Osteoblast (primary cell): ENCODE data around the gene MCM6. TPM values are rescaled to one million over a fixed set of nuclear protein-coding genes. Genes with fewer than 3 reads are reported as not detected.

Experiments used
- DNase-seq: peaks from one replicate; pipeline ENCODE4 v3.0.0; 2011; ENCODE audit warnings: low spot score, mixed read lengths; ENCODE audit not compliant: insufficient read length; ENCODE audit errors: missing footprints
- H2AFZ ChIP-seq: 2 replicates; pipeline ENCODE4 v1.6.0; 2011; ENCODE audit warnings: mild to moderate bottlenecking, low read length
- H3K27ac ChIP-seq: 2 replicates; pipeline ENCODE4 v1.5.1; 2011; ENCODE audit warnings: mild to moderate bottlenecking, low read depth, low read length, moderate library complexity
- H3K27me3 ChIP-seq: 2 replicates; pipeline ENCODE4 v1.6.0; 2012; ENCODE audit warnings: mild to moderate bottlenecking, control low read depth, inconsistent platforms, low read length, moderate library complexity; ENCODE audit not compliant: insufficient read depth
- H3K36me3 ChIP-seq: 2 replicates; pipeline ENCODE4 v1.5.1; 2011; ENCODE audit warnings: mild to moderate bottlenecking, low read length, control low read depth, moderate library complexity; ENCODE audit not compliant: insufficient read depth
- H3K4me1 ChIP-seq: 2 replicates; pipeline ENCODE4 v1.5.1; 2011; ENCODE audit warnings: mild to moderate bottlenecking, low read length, control low read depth, moderate library complexity; ENCODE audit not compliant: insufficient read depth
- H3K4me2 ChIP-seq: 2 replicates; pipeline ENCODE4 v1.6.0; 2011; ENCODE audit warnings: mild to moderate bottlenecking, low read length; ENCODE audit not compliant: insufficient read depth
- H3K4me3 ChIP-seq: fragments of 200-600 bp; sonication (generic); 3 replicates; pipeline ENCODE4 v1.5.1; 2012; ENCODE audit warnings: mild to moderate bottlenecking, low read length, inconsistent platforms; ENCODE audit not compliant: insufficient read depth
- H3K79me2 ChIP-seq: 2 replicates; pipeline ENCODE4 v1.6.0; 2012; ENCODE audit warnings: mild to moderate bottlenecking, low read length, control low read depth, inconsistent platforms; ENCODE audit not compliant: insufficient read depth
- H3K9me3 ChIP-seq: 2 replicates; pipeline ENCODE4 v1.5.1; 2011; ENCODE audit warnings: low read depth, low read length, control low read depth
- H4K20me1 ChIP-seq: 2 replicates; pipeline ENCODE4 v1.6.0; 2012; ENCODE audit warnings: mild to moderate bottlenecking, low read length, control low read depth; ENCODE audit not compliant: insufficient read depth
- CTCF ChIP-seq: IDR thresholded peaks from 2 replicates; pipeline ENCODE4 v1.5.1; 2011; ENCODE audit warnings: mild to moderate bottlenecking, low read depth, low read length, moderate library complexity; ENCODE audit errors: extremely low read depth
- total RNA-seq: library from RNA; depleted of rRNA; stranded (reverse); fragments of >200 nt; gene quantifications from 2 replicates; pipeline ENCODE4 v1.2.3, GENCODE V29; 2012

MCM6 gene
- total RNA-seq, 1 donor = 14.5 TPM

GRCh38 chr2:135802350-135802749, 73.9 kb downstream of the MCM6 start:
- no peak overlapping the region for H3K4me3 ChIP-seq
- no peak for DNase-seq
- H3K9me3 ChIP-seq = peaks cover 2% of the 10 kb centered on the region

GRCh38 chr2:135800513-135801460, 75.5 kb downstream of the MCM6 start:
- H3K4me3 ChIP-seq = no peak overlapping the region
- H3K4me2 ChIP-seq = no peak overlapping the region
- peaks cover 3% of the 10 kb centered on the region for H3K4me1 ChIP-seq
- no peaks in the 10 kb centered on the region for H4K20me1 ChIP-seq
- H3K36me3 ChIP-seq = no peaks in the 10 kb centered on the region
- TF ChIP-seq CTCF = no peak
- H3K79me2 ChIP-seq = no peaks in the 10 kb centered on the region
- H3K27ac ChIP-seq = no peak overlapping the region
- peaks cover 2% of the 10 kb centered on the region for H3K9me3 ChIP-seq
- H2AFZ ChIP-seq = no peak overlapping the region
- H3K27me3 ChIP-seq = no peaks in the 10 kb centered on the region
- no peak for DNase-seq

More at GRCh38 chr2:135802350-135802749, 73.9 kb downstream of the MCM6 start:
- H3K27me3 ChIP-seq = no peaks in the 10 kb centered on the region
- no peaks in the 10 kb centered on the region for H3K36me3 ChIP-seq
- H2AFZ ChIP-seq = no peak overlapping the region
- no peaks in the 10 kb centered on the region for H3K79me2 ChIP-seq
- H3K4me1 ChIP-seq = peaks cover 3% of the 10 kb centered on the region
- no peaks in the 10 kb centered on the region for H4K20me1 ChIP-seq
- no peak overlapping the region for H3K4me2 ChIP-seq
- H3K27ac ChIP-seq = no peak overlapping the region
- no peak for TF ChIP-seq CTCF

GRCh38 chr2:135799738-135800137, 76.5 kb downstream of the MCM6 start:
- no peaks in the 10 kb centered on the region for H3K36me3 ChIP-seq
- no peaks in the 10 kb centered on the region for H4K20me1 ChIP-seq
- no peak overlapping the region for H3K4me3 ChIP-seq
- no peak overlapping the region for H2AFZ ChIP-seq
- H3K4me2 ChIP-seq = no peak overlapping the region
- DNase-seq = no peak
- H3K27me3 ChIP-seq = no peaks in the 10 kb centered on the region
- H3K9me3 ChIP-seq = peaks cover 2% of the 10 kb centered on the region
- H3K27ac ChIP-seq = no peak overlapping the region
- TF ChIP-seq CTCF = no peak
- no peaks in the 10 kb centered on the region for H3K79me2 ChIP-seq
- H3K4me1 ChIP-seq = peaks cover 3% of the 10 kb centered on the region

GRCh38 chr2:135798762-135799161, 77.5 kb downstream of the MCM6 start:
- no peak overlapping the region for H3K4me2 ChIP-seq
- TF ChIP-seq CTCF = peak; percentile 36
- H3K4me1 ChIP-seq = peaks cover 3% of the 10 kb centered on the region
- H3K4me3 ChIP-seq = no peak overlapping the region
- H4K20me1 ChIP-seq = no peaks in the 10 kb centered on the region
- H3K79me2 ChIP-seq = no peaks in the 10 kb centered on the region
- H3K36me3 ChIP-seq = no peaks in the 10 kb centered on the region
- DNase-seq = peak; percentile 66
- H3K9me3 ChIP-seq = peaks cover 2% of the 10 kb centered on the region
- no peaks in the 10 kb centered on the region for H3K27me3 ChIP-seq
- no peak overlapping the region for H3K27ac ChIP-seq
- H2AFZ ChIP-seq = no peak overlapping the region
